ENCODE measurements around the gene TM9SF4.
"Not testable (repeated sequence)": the region's sequence is repeated elsewhere in the genome, so short reads cannot be mapped to it uniquely, and the experiment has no call there.

Gene TM9SF4

GRCh38 chr20:32189691-32190615, 80.4 kb downstream of the TM9SF4 start:
- no peak for DNase-seq (ENCODE audit: low spot score)

- DNase-seq (ENCODE audit: low spot score), result no peak
These were observed 81.3 kb downstream of the TM9SF4 start for GRCh38 chr20:32190616-32191415.

- DNase-seq (ENCODE audit: low spot score), result no peak
These were observed 81.9 kb downstream of the TM9SF4 start for GRCh38 chr20:32191422-32191821.

- no peak for DNase-seq (ENCODE audit: low spot score)
These were observed 82.4 kb downstream of the TM9SF4 start for GRCh38 chr20:32191873-32192272.

- DNase-seq (ENCODE audit: low spot score), result no peak
These were observed 83.2 kb downstream of the TM9SF4 start for GRCh38 chr20:32192698-32193097.

GRCh38 chr20:32193336-32193735, 83.8 kb downstream of the TM9SF4 start:
- DNase-seq (ENCODE audit: low spot score), result not testable (repeated sequence)

- no peak for DNase-seq (ENCODE audit: low spot score)
These were observed 84.5 kb downstream of the TM9SF4 start for GRCh38 chr20:32193996-32194395.

GRCh38 chr20:32195581-32195980, 86.1 kb downstream of the TM9SF4 start:
- no peak for DNase-seq (ENCODE audit: low spot score)

- DNase-seq (ENCODE audit: low spot score), result not testable (repeated sequence)
These were observed 87.1 kb downstream of the TM9SF4 start for GRCh38 chr20:32196613-32197012.

- DNase-seq (ENCODE audit: low spot score), result not testable (repeated sequence)
These were observed 87.6 kb downstream of the TM9SF4 start for GRCh38 chr20:32197136-32197535.

GRCh38 chr20:32199006-32199405, 89.5 kb downstream of the TM9SF4 start:
- DNase-seq (ENCODE audit: low spot score), result no peak

- peak; percentile 51 for DNase-seq (ENCODE audit: low spot score)
These were observed 91.9 kb downstream of the TM9SF4 start for GRCh38 chr20:32201296-32201976.

- DNase-seq (ENCODE audit: low spot score), result no peak
These were observed 92.5 kb downstream of the TM9SF4 start for GRCh38 chr20:32201977-32202363.

- DNase-seq (ENCODE audit: low spot score), result peak; percentile 57
These were observed 94.1 kb downstream of the TM9SF4 start for GRCh38 chr20:32203356-32204204.

GRCh38 chr20:32204205-32205109, 94.9 kb downstream of the TM9SF4 start:
- DNase-seq (ENCODE audit: low spot score), result peak; percentile 13

GRCh38 chr20:32205110-32205842, 95.8 kb downstream of the TM9SF4 start:
- no peak for DNase-seq (ENCODE audit: low spot score)

- DNase-seq (ENCODE audit: low spot score), result no peak
These were observed 96.6 kb downstream of the TM9SF4 start for GRCh38 chr20:32205843-32206759.

Data from kidney tubule cell (primary cell).